ENCODE data around the gene CARMIL1. TPM values are rescaled to one million over a fixed set of nuclear protein-coding genes. Genes with fewer than 3 reads are reported as not detected.

CARMIL1 gene
- total RNA-seq, 1 experiment from 2014 or later, result 25.2 TPM

DNA sequence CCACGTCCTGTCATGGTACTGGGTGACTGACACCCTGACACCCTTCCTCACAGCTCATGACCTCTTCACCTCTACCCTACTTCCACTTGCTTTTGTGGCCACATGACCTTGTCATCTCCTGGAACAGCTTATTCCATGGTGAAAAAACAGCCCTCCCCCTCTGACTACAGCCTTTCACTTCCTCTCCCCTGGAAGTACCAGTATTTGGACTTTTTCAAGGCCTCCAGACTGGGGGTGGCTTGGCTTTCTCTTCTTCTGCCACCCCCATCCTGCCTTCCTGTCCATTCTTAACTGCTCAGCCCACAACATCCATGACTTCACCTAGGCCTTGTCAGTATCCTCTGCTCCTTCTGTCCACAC is 168.4 kb downstream of the CARMIL1 start:
- intact Hi-C loops (cut with micrococcal nuclease), result no loop called here
- H3K4me3 Mint-ChIP-seq (ENCODE audit: unreplicated experiment), result no peak overlapping the region
- no peak for TF ChIP-seq CTCF (IDR thresholded peaks at IDR 0.05; ENCODE audit: unreplicated experiment)
- POLR2A ChIA-PET, result no interaction called here
- CTCF ChIA-PET, result interaction anchor here (1.1 to 1.2 kb wide), 3 partner anchors 11 to 169 kb away, joined by 3 to 5 read pairs (median 3); no protein-coding TSS in a partner anchor
- peaks cover 8% of the 10 kb centered on the region for H3K36me3 Mint-ChIP-seq (ENCODE audit: insufficient read depth, unreplicated experiment)
- no peak for DNase-seq (ENCODE audit: unreplicated experiment)
- peaks cover 20% of the 10 kb centered on the region for H3K4me1 Mint-ChIP-seq (ENCODE audit: insufficient read depth, unreplicated experiment)
- no peaks in the 10 kb centered on the region for H3K9me3 Mint-ChIP-seq (ENCODE audit: unreplicated experiment)
- H3K27ac Mint-ChIP-seq (ENCODE audit: low read depth, unreplicated experiment), result peak overlapping the region; percentile 43
- no TSS peak for BruUV-seq (replicated peaks)
- no peaks in the 10 kb centered on the region for H3K27me3 Mint-ChIP-seq (ENCODE audit: insufficient read depth, unreplicated experiment)

GRCh38 chr6:25448965-25449538 is 169.9 kb downstream of the CARMIL1 start:
- Mint-ChIP-seq H3K9me3 (ENCODE audit: unreplicated experiment) (no peaks in the 10 kb centered on the region), H3K4me3 (ENCODE audit: unreplicated experiment) (no peak overlapping the region), H3K36me3 (ENCODE audit: insufficient read depth, unreplicated experiment) (peaks cover 8% of the 10 kb centered on the region), H3K27ac (ENCODE audit: low read depth, unreplicated experiment) (peak overlapping the region; percentile 43), H3K4me1 (ENCODE audit: insufficient read depth, unreplicated experiment) (peaks cover 20% of the 10 kb centered on the region), H3K27me3 (ENCODE audit: insufficient read depth, unreplicated experiment) (no peaks in the 10 kb centered on the region)
- CTCF ChIA-PET, result interaction anchor here (0.7 to 1.0 kb wide), 3 partner anchors 12 to 51 kb away, joined by 3 read pairs; no protein-coding TSS in a partner anchor
- no peak for TF ChIP-seq CTCF (IDR thresholded peaks at IDR 0.05; ENCODE audit: unreplicated experiment)
- intact Hi-C loops (cut with micrococcal nuclease), result no loop called here
- POLR2A ChIA-PET, result interaction anchor here (0.7 to 1.8 kb wide), 5 partner anchors 14 to 137 kb away, joined by 3 to 9 read pairs (median 4); no protein-coding TSS in a partner anchor
- BruUV-seq (replicated peaks), result no TSS peak
- DNase-seq (ENCODE audit: unreplicated experiment), result peak; percentile 58

DNA sequence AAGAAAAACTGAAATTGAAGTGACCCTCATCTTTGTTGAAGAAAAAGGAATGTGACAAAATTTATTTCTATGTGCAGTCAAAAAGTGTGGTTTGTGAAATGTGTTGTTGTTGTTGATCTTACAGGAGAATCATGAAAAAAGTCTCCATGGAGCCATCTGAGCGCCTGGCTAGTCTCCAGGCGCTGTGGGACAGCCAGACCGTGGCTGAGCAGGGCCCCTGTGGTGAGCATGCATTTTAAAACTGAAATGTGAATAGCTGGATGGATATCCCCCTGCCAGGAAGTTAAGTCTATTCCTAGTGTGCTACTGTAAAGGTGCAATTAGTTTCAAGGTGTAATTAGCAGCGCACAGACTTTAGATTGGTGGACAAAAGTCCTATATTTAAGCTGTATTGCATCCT is 170.6 kb downstream of the CARMIL1 start:
- Mint-ChIP-seq H3K4me3 (ENCODE audit: unreplicated experiment) (no peak overlapping the region), H3K36me3 (ENCODE audit: insufficient read depth, unreplicated experiment) (peaks cover 8% of the 10 kb centered on the region), H3K27ac (ENCODE audit: low read depth, unreplicated experiment) (no peak overlapping the region), H3K9me3 (ENCODE audit: unreplicated experiment) (no peaks in the 10 kb centered on the region), H3K27me3 (ENCODE audit: insufficient read depth, unreplicated experiment) (no peaks in the 10 kb centered on the region), H3K4me1 (ENCODE audit: insufficient read depth, unreplicated experiment) (peaks cover 20% of the 10 kb centered on the region)
- no peak for DNase-seq (ENCODE audit: unreplicated experiment)
- intact Hi-C loops (cut with micrococcal nuclease), result no loop called here
- no TSS peak for BruUV-seq (replicated peaks)
- ChIA-PET CTCF (interaction anchor here (0.6 to 1.0 kb wide), 5 partner anchors 13 to 171 kb away, joined by 3 to 7 read pairs (median 3); partner anchors contain the start of gene CARMIL1), POLR2A (interaction anchor here (0.7 to 1.8 kb wide), 6 partner anchors 15 to 138 kb away, joined by 3 to 9 read pairs (median 4); no protein-coding TSS in a partner anchor)
- no peak for TF ChIP-seq CTCF (IDR thresholded peaks at IDR 0.05; ENCODE audit: unreplicated experiment)

DNA sequence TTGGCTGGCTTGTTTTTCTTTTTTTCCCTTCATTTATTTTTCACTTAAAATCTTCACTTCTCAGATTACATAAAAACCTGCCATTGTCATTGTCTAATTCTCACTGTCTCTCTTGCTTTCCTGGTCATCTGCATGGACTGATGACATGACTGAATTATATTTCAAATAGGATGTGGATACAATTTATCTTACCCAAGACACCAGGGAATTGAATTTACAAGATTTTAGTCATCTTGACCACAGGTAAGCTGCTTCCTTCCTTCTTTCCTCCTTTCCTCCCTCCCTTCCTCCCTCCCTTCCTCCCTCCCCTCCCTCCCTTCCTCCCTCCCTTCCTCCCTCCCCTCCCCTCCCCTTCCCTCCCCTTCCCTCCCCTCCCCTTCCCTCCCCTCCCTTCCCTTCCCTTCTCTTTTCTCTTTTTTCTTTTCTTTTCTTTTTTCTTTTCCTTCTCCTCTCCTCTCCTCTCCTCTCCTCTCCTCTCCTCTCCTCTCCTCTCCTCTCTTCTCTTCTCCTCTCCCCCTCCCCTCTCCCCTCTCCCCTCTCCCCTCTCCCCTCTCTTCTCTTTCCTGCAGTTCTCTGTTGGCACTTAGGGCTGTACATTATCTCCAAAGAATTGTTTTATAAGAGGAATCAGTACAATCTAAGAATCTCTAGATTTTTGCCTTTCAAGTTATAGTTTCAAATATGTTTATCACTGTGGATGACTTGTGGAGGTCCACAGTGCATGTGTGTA is 171.5 kb downstream of the CARMIL1 start:
- BruUV-seq (replicated peaks), result no TSS peak
- ChIA-PET CTCF (interaction anchor here (1.0 kb wide), 1 partner anchor 172 kb away, joined by 7 read pairs; the partner anchor contains the start of gene CARMIL1), POLR2A (interaction anchor here (1.1 to 1.2 kb wide), 2 partner anchors 16 to 33 kb away, joined by 3 read pairs; no protein-coding TSS in a partner anchor)
- Mint-ChIP-seq H3K36me3 (ENCODE audit: insufficient read depth, unreplicated experiment) (peaks cover 5% of the 10 kb centered on the region), H3K4me3 (ENCODE audit: unreplicated experiment) (no peak overlapping the region), H3K27ac (ENCODE audit: low read depth, unreplicated experiment) (no peak overlapping the region), H3K9me3 (ENCODE audit: unreplicated experiment) (no peaks in the 10 kb centered on the region), H3K4me1 (ENCODE audit: insufficient read depth, unreplicated experiment) (peaks cover 20% of the 10 kb centered on the region), H3K27me3 (ENCODE audit: insufficient read depth, unreplicated experiment) (no peaks in the 10 kb centered on the region)
- TF ChIP-seq CTCF (IDR thresholded peaks at IDR 0.05; ENCODE audit: unreplicated experiment), result no peak
- intact Hi-C loops (cut with micrococcal nuclease), result no loop called here
- DNase-seq (ENCODE audit: unreplicated experiment), result no peak
